GM15510 (cell line): ENCODE data around the gene AMZ2.

ENCODE experiments used
- POLR2A ChIP-seq: IDR thresholded peaks from 3 replicates; pipeline ENCODE4 v1.6.1; 2011; ENCODE audit warnings: borderline replicate concordance; ENCODE audit not compliant: insufficient read length; ENCODE audit errors: extremely low read depth

AMZ2 gene

GRCh38 chr17:68296217-68297191, 48.7 kb downstream of the AMZ2 start:
- TF ChIP-seq POLR2A: no peak

DNA sequence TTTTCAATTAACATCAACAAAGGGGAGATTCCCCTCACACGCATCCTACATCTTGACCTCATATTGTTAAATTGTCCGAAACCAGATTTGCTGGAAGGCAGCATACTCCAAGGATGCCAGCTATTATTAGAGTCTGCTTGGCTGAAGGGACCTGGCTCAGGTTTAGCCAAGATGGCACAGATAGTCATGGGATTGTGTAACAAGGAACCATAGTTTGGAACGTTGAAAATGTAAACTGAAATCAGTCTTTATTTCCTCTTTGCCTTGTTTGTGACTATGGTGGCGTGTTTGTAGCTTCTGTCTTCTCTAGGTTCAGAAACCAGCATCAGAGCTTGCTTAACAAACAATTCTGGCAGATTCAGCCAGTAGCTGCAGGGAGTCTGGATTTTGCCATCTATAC, 49.4 kb downstream of the AMZ2 start:
- no peak for TF ChIP-seq POLR2A

- TF ChIP-seq POLR2A: no peak
These were observed 50.8 kb downstream of the AMZ2 start for GRCh38 chr17:68298601-68299000.

- no peak for TF ChIP-seq POLR2A
These were observed 52.0 kb downstream of the AMZ2 start for GRCh38 chr17:68299817-68300216.

DNA sequence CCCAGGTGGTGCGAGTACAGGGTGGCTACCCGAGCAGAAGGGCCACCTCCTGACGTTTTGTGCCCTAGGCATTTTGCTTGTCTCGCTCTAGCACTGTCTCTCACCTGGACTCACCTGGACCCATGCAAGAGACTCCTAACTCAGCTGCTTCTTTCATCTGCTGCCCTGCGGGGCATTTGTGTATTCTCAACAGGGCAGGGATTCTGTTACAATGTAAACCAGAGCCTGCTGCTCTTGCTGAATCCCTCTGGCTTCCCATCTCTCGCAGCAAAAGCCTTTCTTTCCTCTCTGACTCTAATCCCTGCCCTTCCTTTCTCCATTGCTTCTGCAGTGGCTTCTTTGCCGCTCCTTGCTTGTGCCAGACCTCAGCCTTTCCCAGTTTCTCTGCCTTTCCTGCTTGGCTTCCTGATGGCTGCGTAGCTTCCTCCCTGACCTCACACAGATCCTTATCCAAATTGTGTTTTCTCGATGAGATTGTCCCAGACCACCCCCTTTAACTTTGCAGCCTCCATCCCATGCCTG, 53.7 kb downstream of the AMZ2 start:
- no peak for TF ChIP-seq POLR2A

GRCh38 chr17:68302066-68302564, 54.3 kb downstream of the AMZ2 start:
- no peak for TF ChIP-seq POLR2A

DNA sequence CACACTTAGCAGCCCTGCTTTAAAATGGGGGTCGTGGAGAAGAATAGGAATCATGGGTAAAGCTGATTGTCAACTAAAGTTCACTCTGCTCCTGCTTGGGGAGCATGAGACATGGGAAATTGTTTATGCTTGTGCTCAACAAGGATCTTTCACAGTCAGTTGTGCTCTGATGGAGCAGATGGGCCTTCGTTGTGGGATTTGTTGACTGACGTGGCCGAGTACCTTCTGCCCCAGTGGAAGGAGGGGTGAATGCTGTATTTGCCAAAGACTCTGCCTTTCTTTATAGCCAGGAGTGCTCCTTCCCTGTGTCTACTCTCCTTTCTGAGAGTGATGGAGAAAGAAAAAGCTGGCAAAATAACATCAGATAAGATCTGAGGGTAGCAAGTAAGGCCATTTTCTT, 54.8 kb downstream of the AMZ2 start:
- no peak for TF ChIP-seq POLR2A

DNA sequence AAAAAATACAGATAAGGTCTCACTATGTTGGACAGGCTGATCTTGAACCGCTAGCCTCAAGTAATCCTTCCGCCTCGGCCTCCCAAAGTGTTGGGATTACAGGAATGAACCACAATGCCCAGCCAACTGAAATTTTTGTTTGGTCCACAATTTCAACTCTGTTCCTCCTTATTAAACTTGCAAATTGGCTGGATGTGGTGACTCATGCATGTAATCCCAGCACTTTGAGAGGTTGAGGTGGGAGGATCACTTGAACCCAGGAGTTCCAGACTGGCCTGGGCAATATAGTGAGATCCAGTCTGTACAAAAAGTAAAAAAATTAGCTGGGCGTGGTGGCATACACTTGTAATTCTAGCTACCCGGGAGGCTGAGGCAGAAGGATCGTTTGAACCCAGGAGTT, 56.9 kb downstream of the AMZ2 start:
- TF ChIP-seq POLR2A: no peak

DNA sequence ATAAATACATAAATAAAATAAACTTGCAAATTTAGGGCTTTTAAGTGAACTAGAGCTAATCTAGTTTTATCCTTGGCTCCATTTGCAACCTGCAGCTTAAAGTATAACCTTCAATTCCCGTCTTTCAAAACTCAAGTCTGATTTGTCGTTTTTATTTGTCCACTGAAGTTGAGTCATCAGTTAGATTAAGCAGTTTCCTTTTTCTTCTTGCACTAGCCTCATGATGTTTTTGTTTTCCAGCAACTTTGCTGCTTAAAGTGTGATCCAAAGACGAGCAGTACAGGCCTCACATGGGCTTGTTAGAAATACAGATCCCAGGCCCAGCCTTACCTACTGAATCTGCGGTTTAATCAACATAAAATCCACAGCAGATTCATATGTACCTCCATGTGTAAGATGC, 57.3 kb downstream of the AMZ2 start:
- no peak for TF ChIP-seq POLR2A
